CMK (cell line): ENCODE results near the gene ARL13A.
"Not testable (repeated sequence)": the region's sequence is repeated elsewhere in the genome, so short reads cannot be mapped to it uniquely, and the experiment has no call there.

Source experiments
- DNase-seq: peaks from one replicate; pipeline ENCODE4 v3.0.0-alpha.2; 2010; ENCODE audit warnings: low read depth

Gene ARL13A

GRCh38 chrX:100990139-100990538 lies 20.6 kb downstream of the ARL13A start:
- no peak for DNase-seq

GRCh38 chrX:100994352-100995281 lies 25.1 kb downstream of the ARL13A start:
- no peak for DNase-seq

DNA sequence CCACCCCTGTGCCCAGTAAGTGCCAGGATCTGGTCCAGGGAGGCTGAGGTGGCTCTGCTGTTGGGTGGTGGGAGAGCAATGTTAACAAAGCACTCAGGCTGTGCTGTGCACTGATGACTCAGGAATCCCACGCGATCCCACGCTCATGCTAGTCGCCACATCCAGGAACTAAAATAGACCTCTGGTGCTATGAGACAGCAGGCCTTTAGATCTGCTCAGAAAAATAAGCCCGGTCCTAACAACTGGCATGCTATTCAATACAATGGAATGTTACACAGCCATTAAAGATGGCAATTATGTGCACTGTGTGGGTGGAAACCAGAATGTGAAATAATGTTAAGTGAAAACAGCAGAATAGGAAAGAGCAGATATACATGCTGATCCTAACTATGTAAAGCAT lies 26.0 kb downstream of the ARL13A start:
- DNase-seq = no peak

DNA sequence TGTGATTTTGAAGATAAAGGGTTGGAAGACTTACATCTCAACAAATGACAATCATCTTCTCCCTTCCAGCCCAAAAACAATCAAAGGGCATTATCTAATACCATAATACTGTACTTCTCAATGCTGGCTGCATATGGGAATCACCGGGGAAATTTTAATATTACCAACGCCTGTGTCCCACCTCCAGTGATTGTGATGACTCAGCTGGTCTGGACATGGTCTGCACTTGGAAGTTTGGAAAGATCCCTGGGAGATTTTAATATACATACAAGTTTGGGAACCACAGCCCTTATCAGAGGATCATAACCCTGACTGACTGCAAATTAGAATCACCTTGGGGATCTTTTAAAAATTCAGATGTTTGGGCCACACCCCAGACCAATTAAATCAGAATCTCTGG lies 29.9 kb downstream of the ARL13A start:
- DNase-seq = no peak

- no peak for DNase-seq
Observed at GRCh38 chrX:101009090-101009489, 39.6 kb downstream of the ARL13A start.

- DNase-seq = not testable (repeated sequence)
Observed at GRCh38 chrX:101012031-101012430, 42.5 kb downstream of the ARL13A start.

- DNase-seq = no peak
Observed at GRCh38 chrX:101022020-101022419, 52.5 kb downstream of the ARL13A start.

DNA sequence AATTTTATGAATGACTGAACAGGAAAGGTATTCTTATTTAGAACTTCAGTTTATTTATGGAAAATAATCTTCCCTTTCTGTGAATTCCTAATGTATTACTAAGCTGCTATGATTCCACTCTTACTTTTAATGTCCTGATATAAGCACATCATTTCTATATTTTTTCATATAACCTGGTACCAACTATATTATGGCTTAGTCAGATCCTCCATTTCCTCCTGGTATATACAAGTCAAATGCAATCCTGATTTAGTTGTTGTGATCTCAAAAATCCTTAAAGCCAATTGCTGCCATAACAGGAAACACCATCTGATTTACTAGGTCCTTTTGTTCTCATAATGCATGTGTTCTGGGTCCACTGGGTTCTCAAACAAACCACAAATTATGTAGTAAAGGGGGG lies 55.6 kb downstream of the ARL13A start:
- no peak for DNase-seq

GRCh38 chrX:101028562-101028961 lies 59.1 kb downstream of the ARL13A start:
- DNase-seq = no peak

- no peak for DNase-seq
Observed at GRCh38 chrX:101029665-101030064, 60.2 kb downstream of the ARL13A start.

DNA sequence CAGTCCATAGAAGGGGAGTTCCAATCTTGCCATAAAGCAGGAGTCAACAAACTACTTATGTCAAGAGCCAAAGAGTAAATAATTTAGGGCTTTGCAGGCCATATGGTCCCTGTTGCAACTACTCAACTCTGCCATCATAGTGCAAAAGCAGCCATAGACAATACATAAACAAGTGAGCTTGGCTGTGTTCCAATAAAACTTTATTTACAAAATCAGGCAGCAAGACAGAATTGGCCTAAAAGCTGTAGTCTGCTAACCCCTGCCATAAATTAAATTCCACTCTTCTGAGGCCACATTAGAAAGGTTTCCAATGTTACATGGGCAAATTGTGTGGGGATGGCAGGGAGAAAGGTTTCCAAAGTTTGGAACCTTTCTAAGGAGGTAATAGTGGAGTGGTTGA lies 67.7 kb downstream of the ARL13A start:
- no peak for DNase-seq

DNA sequence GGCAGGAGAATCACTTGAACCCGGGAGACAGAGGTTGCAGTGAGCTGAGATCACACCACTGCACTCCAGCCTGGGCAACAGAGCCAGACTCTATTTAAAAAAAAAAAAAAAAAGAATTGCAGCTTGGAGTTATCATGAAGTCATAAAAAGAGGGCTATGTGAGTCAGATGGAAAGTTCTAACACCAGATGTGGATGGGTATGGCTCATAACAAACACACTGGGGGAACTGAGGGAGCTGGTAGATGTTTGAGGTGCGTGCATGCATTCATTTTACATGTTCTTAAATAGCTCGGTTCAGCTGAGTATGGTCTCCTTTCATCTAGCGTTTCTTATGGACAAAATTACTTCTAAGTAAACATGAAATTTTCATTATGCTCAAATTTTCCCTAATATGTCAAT lies 70.7 kb downstream of the ARL13A start:
- no peak for DNase-seq
